Measurements from ENCODE around the gene SLC7A11.

SLC7A11 gene

DNA sequence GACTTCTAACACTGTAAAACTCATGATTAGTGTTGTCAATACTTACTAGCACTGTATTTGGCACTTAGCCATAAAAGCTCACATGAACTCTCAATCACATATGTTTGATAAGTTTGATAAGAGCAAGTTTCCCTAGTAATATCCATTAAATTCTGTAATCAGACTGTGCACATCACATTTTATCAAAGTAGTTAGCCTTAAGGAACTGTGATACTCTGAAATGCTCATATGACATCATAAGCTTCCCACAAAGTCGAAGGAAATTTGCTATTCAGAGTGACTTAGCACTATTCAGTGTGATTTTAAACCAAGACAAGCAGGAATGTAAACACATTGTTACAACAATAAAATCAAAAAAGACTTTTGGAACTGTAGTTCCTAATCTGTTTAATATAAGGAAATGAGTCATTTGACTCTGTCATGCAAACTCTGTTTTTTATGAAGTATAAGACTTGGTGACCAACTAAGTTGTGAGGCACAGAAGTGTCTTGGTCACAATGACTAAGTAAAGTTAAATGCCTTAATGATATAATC is 6.7 kb downstream of the SLC7A11 start:
- Histone ChIP-seq H3K36me3 (no peaks in the 10 kb centered on the region), H3K9me3 (no peaks in the 10 kb centered on the region), H3K27me3 (no peaks in the 10 kb centered on the region), H3K4me3 (ENCODE audit: low read depth, low read length) (no peak overlapping the region), H3K4me1 (peaks cover 4% of the 10 kb centered on the region)
- TF ChIP-seq, protein P1, sequence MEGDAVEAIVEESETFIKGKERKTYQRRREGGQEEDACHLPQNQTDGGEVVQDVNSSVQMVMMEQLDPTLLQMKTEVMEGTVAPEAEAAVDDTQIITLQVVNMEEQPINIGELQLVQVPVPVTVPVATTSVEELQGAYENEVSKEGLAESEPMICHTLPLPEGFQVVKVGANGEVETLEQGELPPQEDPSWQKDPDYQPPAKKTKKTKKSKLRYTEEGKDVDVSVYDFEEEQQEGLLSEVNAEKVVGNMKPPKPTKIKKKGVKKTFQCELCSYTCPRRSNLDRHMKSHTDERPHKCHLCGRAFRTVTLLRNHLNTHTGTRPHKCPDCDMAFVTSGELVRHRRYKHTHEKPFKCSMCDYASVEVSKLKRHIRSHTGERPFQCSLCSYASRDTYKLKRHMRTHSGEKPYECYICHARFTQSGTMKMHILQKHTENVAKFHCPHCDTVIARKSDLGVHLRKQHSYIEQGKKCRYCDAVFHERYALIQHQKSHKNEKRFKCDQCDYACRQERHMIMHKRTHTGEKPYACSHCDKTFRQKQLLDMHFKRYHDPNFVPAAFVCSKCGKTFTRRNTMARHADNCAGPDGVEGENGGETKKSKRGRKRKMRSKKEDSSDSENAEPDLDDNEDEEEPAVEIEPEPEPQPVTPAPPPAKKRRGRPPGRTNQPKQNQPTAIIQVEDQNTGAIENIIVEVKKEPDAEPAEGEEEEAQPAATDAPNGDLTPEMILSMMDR (IDR thresholded peaks at IDR 0.05; ENCODE audit: low read depth, low read length), result no peak
- no peak for DNase-seq

DNA sequence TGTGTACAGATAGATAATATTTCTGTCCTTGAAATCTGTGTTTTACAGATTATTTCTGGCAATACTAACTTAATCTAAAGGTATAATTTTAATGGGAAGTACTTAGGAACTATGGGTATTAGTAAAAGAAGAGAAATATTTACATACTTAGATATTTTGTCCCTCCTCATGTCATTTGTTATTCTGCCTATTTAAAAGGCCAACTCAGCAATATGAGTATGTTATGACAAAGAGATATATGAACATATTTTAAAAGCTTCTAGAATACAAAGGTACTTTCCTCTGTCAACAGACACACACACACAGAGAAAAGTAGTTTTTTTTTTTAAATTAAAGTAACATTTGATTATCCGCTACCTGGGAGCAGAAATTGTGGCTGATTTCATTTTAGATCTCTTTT is 7.9 kb downstream of the SLC7A11 start:
- Histone ChIP-seq H3K36me3 (no peaks in the 10 kb centered on the region), H3K27me3 (no peaks in the 10 kb centered on the region), H3K9me3 (no peaks in the 10 kb centered on the region), H3K4me1 (peaks cover 4% of the 10 kb centered on the region), H3K4me3 (ENCODE audit: low read depth, low read length) (no peak overlapping the region)
- TF ChIP-seq, protein P1 (IDR thresholded peaks at IDR 0.05; ENCODE audit: low read depth, low read length), result no peak
- DNase-seq, result no peak

DNA sequence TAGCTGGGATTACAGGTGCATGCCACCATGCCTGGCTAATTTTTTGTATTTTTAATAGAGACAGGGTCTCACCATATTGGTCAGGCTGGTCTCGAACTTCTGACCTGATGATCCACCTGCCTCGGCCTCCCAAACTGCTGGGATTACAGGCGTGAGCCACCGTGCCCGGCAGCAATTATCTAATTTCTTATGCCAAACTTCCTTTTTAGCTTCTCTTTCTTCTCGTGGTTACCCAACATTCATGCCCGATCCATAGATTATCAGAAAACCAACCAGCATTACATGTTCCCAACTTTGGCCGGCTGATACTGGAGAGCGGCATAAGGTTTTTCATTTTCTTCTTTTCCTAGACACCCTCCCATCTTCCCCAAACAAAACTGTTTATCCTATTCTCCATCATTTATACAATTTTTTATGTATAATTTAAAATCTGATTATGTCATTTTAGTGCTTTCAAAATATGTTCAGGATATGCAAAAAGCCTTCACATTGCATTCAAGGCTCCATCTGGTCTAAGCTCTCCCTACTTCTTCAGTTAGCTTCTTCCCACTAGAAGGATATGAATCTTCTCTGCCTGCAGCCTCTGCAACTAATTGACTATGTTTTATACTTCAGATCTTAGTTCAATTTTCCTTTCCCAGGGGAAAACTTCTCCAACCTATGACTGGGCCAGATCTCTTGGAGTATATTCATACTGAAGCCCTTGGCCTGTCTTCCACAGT is 8.7 kb downstream of the SLC7A11 start:
- Histone ChIP-seq H3K4me3 (ENCODE audit: low read depth, low read length) (no peak overlapping the region), H3K9me3 (no peaks in the 10 kb centered on the region), H3K4me1 (peaks cover 4% of the 10 kb centered on the region), H3K27me3 (no peaks in the 10 kb centered on the region), H3K36me3 (no peaks in the 10 kb centered on the region)
- TF ChIP-seq, protein P1 (IDR thresholded peaks at IDR 0.05; ENCODE audit: low read depth, low read length), result no peak
- DNase-seq, result no peak

DNA sequence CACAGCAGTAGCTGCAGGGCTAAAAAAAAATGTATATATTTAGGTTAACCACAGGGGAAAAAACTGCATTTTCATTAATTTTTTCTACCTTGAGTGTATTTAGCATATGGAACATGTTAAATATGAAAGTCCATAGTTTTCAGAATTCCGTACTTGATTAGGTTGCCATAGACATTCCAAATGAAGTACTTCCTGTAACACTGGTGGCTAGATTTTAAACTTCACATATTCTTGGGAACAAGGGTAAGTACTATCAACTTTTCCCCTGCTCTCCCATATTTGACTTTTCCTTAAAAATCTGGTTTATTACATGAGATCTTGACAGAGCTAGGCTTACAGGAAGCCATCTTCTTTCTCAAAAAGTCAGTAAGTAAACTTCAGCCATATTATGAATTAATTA is 9.8 kb downstream of the SLC7A11 start:
- no peak overlapping the region for H3K4me3 ChIP-seq (ENCODE audit: low read depth, low read length)
- no peaks in the 10 kb centered on the region for H3K27me3 ChIP-seq
- DNase-seq, result no peak
- no peaks in the 10 kb centered on the region for H3K9me3 ChIP-seq
- TF ChIP-seq, protein P1 (IDR thresholded peaks at IDR 0.05; ENCODE audit: low read depth, low read length), result no peak
- peaks cover 4% of the 10 kb centered on the region for H3K4me1 ChIP-seq
- no peaks in the 10 kb centered on the region for H3K36me3 ChIP-seq

DNA sequence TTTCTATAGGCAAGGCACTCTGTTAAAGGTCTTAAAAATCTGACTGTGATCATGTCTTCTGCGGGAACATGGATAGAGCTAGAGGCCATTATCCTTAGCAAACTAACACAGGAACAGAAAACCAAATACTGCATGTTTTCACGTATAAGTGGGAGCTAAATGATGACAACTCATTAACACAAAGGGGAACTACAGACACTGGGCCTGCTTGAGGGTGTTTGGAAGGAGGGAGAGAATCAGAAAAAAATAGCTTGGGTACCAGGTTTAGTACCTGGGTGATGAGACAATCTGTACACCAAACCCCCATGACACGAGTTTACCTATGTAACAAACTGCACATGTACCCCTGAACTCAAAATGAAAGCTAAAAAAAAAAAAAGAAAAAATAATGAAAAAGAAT is 12.1 kb downstream of the SLC7A11 start:
- TF ChIP-seq, protein P1 (IDR thresholded peaks at IDR 0.05; ENCODE audit: low read depth, low read length), result no peak
- Histone ChIP-seq H3K4me1 (no peaks in the 10 kb centered on the region), H3K4me3 (ENCODE audit: low read depth, low read length) (no peak overlapping the region), H3K27me3 (no peaks in the 10 kb centered on the region), H3K36me3 (no peaks in the 10 kb centered on the region), H3K9me3 (no peaks in the 10 kb centered on the region)
- DNase-seq, result no peak

DNA sequence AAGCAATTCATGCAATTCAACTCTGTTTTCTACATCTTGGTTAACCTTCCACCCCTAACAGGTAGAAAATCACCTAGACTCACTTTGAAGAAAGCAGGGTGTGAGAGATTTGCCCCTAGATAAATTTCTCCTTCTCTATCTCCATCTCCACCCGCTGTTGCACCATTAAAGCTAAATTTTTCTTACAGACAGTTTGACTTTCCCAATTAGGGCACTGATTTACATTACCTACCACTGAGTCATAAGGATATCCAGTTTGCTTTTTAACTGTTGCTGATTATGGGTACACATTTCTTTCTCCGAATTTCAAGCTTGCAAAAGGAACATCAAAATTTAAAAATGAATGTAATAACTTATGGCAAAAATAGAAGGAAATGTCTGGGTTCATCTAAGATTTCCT is 13.0 kb downstream of the SLC7A11 start:
- Histone ChIP-seq H3K36me3 (no peaks in the 10 kb centered on the region), H3K4me1 (no peaks in the 10 kb centered on the region), H3K27me3 (no peaks in the 10 kb centered on the region), H3K4me3 (ENCODE audit: low read depth, low read length) (no peak overlapping the region), H3K9me3 (no peaks in the 10 kb centered on the region)
- DNase-seq, result no peak
- TF ChIP-seq, protein P1 (IDR thresholded peaks at IDR 0.05; ENCODE audit: low read depth, low read length), result no peak
